IPS DF 4.7 (cell line): Measurements from ENCODE around the gene LIAS.
"Not testable (repeated sequence)": the region's sequence is repeated elsewhere in the genome, so short reads cannot be mapped to it uniquely, and the experiment has no call there.

Source experiments
- DNase-seq: peaks from one replicate; pipeline ENCODE4 v3.0.0-alpha.2; 2013; ENCODE audit warnings: low spot score; ENCODE audit errors: extremely low read depth

Gene LIAS

DNA sequence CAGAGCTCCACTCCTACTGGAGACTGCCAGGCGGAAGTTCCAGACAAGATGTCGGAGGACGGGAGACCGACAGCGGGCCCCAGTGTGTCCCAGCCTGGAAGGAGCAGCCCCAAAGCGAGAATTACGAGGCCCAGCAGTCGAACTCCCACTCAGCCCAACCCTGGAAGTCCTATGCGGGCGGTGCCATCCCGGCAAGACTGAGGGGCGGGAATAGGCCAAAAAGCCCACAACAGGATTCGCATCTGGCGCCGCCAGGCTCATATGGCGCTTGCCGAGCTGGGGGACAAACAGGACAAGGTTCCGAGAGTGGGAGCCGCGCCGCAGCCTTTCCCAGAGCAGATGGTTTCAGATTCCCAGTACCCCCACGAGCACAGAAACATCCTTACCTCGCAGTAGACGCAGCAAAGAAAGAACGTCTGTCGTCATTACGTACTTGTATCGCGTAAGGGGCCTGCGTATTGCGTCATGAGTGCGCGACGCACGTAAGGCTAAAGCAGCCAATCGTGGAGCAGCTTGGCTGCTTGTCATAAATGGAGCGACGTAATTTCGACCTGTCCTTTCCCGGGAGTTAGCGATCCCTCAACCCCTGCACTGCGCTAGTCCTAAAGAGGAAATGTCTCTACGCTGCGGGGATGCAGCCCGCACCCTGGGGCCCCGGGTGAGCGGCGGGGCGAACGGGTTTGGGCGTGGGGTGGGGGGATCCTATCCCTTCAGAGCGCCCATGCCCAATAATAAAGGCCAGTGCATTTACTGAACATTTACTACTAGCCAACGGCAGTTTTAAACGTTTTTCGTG lies at the start of gene LIAS, which contains the start of gene RPL9:
TSS of gene LIAS (plus strand) at position 552 of the 796 bp plus-strand sequence. CDS start at position 614, 62 bp downstream.
TSS of gene RPL9 (minus strand) at position 418 of the 796 bp plus-strand sequence. CDS start 483 bp downstream, outside the sequence.
- peak; percentile 95 for DNase-seq

DNA sequence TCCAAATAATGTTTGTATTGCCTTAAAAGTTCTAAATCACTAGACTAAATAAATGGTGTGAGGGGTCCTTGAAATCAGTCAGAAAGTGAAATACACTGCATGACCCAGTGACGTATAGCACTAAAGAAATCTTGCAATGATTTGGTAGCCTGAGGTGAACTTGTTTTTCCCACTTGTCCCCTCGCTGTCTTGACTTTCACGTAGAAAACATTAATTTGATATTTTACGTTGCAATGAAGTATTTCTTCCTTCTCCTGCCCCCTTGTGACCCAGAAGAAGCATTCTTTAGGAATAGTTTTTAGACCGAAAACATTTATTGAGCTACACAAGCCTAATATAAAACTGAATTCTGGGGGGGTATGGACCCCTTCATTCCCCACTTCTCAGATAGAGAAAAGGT lies 48.4 kb upstream of the LIAS start:
- DNase-seq: no peak

- DNase-seq: not testable (repeated sequence)
Measured at GRCh38 chr4:39411561-39411960, 47.3 kb upstream of the LIAS start.

DNA sequence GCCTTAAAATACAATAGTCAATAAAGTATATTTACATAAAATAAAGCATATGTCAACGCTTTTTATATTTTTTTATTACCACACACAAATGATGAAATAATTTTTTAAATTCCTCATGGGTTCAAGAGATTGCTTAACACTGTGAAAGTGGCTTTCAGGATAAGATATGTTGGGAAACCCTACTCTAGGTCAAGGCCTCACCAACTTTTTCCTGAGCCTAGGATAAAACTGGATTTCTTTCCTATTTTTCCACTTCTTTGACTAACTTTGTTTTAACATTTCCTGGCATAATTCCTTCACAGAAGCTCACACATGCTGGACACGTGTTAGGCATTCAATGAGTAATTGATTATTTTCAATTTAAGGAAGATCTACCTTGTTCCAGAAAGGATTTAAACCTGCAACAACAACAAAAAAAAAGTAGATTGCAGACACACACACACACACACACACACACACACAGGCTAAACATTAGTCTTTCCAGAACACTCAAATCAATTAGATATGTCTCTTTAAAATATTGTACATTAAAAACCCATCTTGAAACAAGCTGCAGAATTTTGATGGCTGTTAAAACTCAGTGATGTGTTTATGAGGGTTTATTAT lies 43.1 kb upstream of the LIAS start:
- no peak for DNase-seq

GRCh38 chr4:39422247-39422646 lies 36.6 kb upstream of the LIAS start:
- no peak for DNase-seq

GRCh38 chr4:39425297-39425696 lies 33.6 kb upstream of the LIAS start:
- DNase-seq: not testable (repeated sequence)

DNA sequence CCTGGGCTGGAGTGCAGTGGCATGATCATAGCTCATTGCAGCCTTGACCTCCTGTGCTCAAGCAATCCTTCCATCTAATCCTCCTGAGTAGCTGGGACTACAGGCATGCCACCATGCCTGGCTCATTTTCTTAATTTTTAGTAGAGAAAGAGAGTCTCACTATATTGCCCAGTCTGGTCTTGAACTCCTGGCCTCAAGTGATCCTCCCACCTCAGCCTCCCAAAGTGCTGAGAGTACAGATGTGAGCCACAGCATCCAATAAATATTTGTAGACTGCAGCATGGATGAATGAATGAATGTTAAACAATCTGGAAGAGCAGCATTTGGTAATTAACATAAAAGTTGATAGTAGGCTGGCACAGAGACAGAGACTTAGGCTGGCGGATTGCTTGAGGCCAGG lies 32.1 kb upstream of the LIAS start:
- DNase-seq: no peak

GRCh38 chr4:39427520-39428114 lies 31.2 kb upstream of the LIAS start:
- no peak for DNase-seq

DNA sequence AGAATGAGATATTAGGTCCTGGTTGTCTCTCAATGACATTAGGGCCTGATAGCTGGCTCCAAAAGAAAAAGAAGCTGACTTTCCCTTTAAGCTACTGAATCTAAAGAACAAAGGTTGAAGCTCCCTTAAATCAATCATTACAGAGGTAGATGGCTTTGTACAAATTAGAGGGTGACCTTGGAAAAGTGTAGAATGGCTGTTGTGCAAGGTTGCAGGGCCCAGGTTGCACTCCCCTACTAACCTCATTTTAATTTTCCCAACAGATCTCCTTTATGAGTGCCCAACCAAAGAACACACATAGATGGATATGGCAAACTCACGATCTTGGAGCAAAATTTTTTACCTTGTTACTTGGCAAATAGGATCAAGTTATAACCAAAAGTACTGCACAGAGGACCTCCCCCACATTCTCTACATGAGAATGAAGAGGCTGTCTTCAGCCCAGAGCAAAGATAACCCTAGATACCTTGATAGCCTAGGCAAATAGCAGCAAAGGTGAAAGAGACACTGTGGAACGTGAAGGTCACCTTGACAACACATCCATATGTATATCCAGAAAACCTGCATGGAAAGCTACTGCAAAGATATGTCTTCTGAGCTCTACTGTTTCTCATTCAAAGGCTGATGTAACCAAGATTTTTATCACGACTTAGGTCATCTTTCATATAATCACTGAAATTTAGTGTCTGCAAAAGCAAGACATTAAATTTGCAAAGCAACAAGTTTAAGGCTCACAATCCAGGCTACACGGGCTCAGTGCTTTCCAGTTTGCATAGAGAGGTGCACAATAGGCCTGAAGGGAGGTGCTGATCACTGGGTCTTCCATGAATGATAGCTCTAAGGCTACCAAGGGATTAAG lies 29.2 kb upstream of the LIAS start:
- DNase-seq: no peak

GRCh38 chr4:39433878-39434492 lies 24.9 kb upstream of the LIAS start:
- no peak for DNase-seq

- DNase-seq: no peak
Measured at GRCh38 chr4:39435659-39436563, 22.9 kb upstream of the LIAS start.

DNA sequence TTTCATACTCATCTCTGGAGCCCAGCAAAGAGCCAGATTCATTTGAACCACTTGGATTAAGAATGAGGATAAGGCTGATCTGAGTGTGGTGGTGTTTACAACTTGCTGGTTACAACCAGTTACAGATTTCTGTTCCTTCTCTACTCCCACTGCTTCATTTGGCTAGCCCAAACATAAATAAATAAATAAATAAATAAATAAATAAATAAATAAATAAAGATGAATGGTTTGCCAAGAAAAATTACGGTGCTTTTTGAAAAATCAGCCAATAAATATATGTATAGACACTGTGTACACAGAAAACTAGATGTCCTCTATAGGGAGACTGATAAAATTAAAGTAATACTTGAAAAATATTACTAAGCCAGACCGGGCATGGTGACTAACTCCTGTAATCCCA lies 17.3 kb upstream of the LIAS start:
- no peak for DNase-seq

- no peak for DNase-seq
Measured at GRCh38 chr4:39442998-39443397, 15.9 kb upstream of the LIAS start.

DNA sequence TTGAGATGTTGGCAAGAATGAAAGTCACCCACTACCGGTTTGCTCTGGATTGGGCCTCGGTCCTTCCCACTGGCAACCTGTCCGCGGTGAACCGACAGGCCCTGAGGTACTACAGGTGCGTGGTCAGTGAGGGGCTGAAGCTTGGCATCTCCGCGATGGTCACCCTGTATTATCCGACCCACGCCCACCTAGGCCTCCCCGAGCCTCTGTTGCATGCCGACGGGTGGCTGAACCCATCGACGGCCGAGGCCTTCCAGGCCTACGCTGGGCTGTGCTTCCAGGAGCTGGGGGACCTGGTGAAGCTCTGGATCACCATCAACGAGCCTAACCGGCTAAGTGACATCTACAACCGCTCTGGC lies 12.4 kb upstream of the LIAS start:
- DNase-seq: no peak

DNA sequence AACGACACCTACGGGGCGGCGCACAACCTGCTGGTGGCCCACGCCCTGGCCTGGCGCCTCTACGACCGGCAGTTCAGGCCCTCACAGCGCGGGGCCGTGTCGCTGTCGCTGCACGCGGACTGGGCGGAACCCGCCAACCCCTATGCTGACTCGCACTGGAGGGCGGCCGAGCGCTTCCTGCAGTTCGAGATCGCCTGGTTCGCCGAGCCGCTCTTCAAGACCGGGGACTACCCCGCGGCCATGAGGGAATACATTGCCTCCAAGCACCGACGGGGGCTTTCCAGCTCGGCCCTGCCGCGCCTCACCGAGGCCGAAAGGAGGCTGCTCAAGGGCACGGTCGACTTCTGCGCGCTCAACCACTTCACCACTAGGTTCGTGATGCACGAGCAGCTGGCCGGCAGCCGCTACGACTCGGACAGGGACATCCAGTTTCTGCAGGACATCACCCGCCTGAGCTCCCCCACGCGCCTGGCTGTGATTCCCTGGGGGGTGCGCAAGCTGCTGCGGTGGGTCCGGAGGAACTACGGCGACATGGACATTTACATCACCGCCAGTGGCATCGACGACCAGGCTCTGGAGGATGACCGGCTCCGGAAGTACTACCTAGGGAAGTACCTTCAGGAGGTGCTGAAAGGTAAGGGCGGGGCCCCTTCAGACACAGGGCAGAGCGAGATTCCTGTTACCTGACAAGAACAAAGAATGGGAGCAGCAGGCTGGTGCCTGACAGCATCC lies 11.8 kb upstream of the LIAS start:
- no peak for DNase-seq

DNA sequence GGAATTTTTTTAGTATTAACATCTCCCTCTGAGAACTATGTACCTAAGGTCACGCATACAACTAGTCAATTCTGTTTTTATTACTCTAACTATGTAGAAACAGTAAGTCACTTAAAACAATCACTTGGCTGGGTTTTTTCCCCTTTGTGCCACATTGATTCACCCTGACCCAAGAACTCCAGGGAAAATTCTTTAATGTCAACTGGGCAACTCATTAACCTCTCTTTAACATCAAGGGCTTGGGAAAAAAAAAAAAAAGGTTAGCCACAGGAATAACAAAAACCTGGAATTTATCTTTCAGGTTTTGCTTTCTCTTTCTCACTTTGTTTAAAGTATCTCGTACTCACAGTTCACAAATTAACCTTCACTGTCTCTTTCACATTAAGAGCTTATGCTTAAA lies 8.2 kb upstream of the LIAS start:
- DNase-seq: no peak

GRCh38 chr4:39451423-39452023 lies 7.3 kb upstream of the LIAS start:
- no peak for DNase-seq

DNA sequence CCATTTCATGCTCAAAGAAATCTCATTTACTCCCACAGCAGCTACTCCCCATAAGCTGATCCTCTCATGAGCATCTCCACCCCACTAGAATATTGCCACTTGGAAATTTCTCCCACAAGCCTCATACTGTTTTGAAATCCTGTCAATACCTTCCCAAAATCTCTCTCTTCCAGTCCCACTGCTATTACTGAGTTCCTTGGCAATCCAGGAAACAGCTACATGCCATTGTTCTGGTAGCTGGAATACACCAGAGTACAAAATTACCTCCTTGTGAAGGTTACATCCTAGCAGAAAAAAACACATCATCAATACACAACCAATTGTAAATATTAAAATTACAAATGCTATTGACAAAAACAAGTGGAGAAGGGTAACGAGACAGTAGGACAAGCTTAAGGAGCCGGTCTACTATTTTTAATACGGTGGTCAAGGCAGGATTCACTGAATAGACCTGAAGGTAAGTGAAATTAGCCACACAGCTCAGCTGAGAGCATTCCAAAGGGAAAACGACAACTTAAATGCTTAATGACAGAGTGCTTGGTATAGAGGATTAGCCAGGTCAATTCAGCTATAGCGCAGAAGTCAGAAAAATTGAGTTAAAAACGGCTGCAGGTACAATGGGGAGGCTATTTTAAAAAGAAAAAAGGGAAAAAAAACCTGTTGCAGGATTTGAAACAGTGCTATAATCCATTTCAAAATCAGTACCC lies 6.5 kb upstream of the LIAS start:
- no peak for DNase-seq
